Peyer's patch (tissue), 4 donors: ENCODE data around the gene S100A7.

Experiments
- CTCF ChIP-seq, 6 experiments: fragments of 450-650 bp in 4 of 6; fragments of 200-600 bp in 2 of 6; sonication (generic) in 1 of 6; IDR thresholded peaks; one replicate each; pipeline ENCODE4 v1.5.1; 2017 to 2019; ENCODE audit warnings: antibody characterized with exemption in 6 of 6, mild to moderate bottlenecking in 3 of 6, moderate library complexity in 1 of 6
- POLR2A ChIP-seq, 2 donors: fragments of 450-650 bp; IDR thresholded peaks; one replicate each; pipeline ENCODE4 v1.5.1; 2017; ENCODE audit warnings: antibody characterized with exemption in 2 of 2, mild to moderate bottlenecking in 2 of 2, moderate library complexity in 2 of 2

DNA sequence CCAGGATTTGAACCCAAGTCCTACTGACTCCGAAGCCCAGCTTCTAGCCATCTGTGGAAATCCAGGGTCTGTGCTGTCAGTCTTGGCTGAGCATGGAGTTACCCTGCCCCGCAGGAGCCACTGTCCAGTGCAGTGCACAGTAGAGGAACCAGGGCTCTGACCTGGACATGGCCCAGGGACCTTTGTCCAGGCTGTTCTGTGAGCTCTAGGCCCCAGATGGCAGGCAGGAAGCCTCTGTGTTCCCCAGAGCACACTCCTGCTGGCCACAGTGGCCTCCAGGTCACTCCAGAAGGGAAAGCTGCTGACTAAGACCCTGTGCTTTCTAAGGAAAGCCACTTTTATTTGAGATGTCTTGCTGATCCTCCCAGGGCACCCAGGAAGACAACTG is 30.3 kb downstream of the S100A7 start:
- no peak for TF ChIP-seq CTCF (IDR thresholded peaks at IDR 0.05)
- TF ChIP-seq POLR2A (IDR thresholded peaks at IDR 0.05) = no peak
